PC-3 (cell line): ENCODE data around the gene NSUN3. TPM values are rescaled to one million over a fixed set of nuclear protein-coding genes. Genes with fewer than 3 reads are reported as not detected.

ENCODE experiments used
- ATAC-seq: fragments of 200-7000 bp; cut with Tn5 transposase; 2 replicates; pipeline ENCODE4 v1.9.1; 2020; ENCODE audit warnings: mild to moderate bottlenecking, moderate library complexity
- BruUV-seq: library from RNA; stranded (reverse); fragments of 400-500 nt; replicated peaks from 2 replicates; lab custom pipeline; 2021; lab: Mats Ljungman, UMichigan
- CTCF ChIA-PET: fragments of 300-600 bp; sonication (Branson Sonifier 250); formaldehyde crosslinking; loops from one replicate; lab custom pipeline; 2022; ENCODE audit warnings: antibody characterized with exemption; lab: Charles Lee
- POLR2A ChIA-PET: fragments of 300-600 bp; sonication (Branson Sonifier 250); formaldehyde crosslinking; loops from one replicate; lab custom pipeline; 2022; ENCODE audit warnings: antibody characterized with exemption; ENCODE audit not compliant: unreplicated experiment; lab: Charles Lee
- DNase-seq: peaks from one replicate; pipeline ENCODE4 v3.0.0-alpha.2; 2015
- H2AFZ ChIP-seq: fragments of 300-600 bp; sonication (generic); 2 replicates; pipeline ENCODE4 v1.6.0; 2016; ENCODE audit warnings: antibody characterized with exemption, low read length
- H3F3A ChIP-seq: fragments of 300-600 bp; sonication (generic); one replicate; pipeline ENCODE4 v1.6.0; 2017; ENCODE audit warnings: antibody characterized with exemption, low read length, control low read depth, mild to moderate bottlenecking; ENCODE audit not compliant: unreplicated experiment
- H3K27ac ChIP-seq: fragments of 300-600 bp; sonication (generic); 2 replicates; pipeline ENCODE4 v1.5.1; 2016; ENCODE audit warnings: mild to moderate bottlenecking, low read length
- H3K27me3 ChIP-seq: fragments of 300-600 bp; sonication (generic); 2 replicates; pipeline ENCODE4 v1.6.1; 2016; ENCODE audit warnings: low read length, mixed read lengths
- H3K36me3 ChIP-seq: fragments of 300-600 bp; sonication (generic); 2 replicates; pipeline ENCODE4 v1.6.1; 2016; ENCODE audit warnings: low read depth, mixed run types, low read length, mixed read lengths
- H3K4me1 ChIP-seq: fragments of 300-600 bp; sonication (generic); 2 replicates; pipeline ENCODE4 v1.5.1; 2016; ENCODE audit warnings: low read length; ENCODE audit not compliant: insufficient read depth
- H3K4me2 ChIP-seq: fragments of 300-600 bp; sonication (generic); 2 replicates; pipeline ENCODE4 v1.6.0; 2016; ENCODE audit warnings: low read length
- H3K4me3 ChIP-seq: fragments of 300-600 bp; sonication (generic); 2 replicates; pipeline ENCODE4 v1.5.1; 2016; ENCODE audit warnings: mild to moderate bottlenecking, low read length, mixed read lengths
- H3K79me2 ChIP-seq: fragments of 300-600 bp; sonication (generic); 2 replicates; pipeline ENCODE4 v1.6.1; 2017; ENCODE audit warnings: low read length, mixed read lengths
- H3K9ac ChIP-seq: fragments of 300-600 bp; sonication (generic); 2 replicates; pipeline ENCODE4 v1.6.0; 2016; ENCODE audit warnings: mild to moderate bottlenecking, low read length
- H3K9me2 ChIP-seq: fragments of 300-600 bp; sonication (generic); replicated peaks from 2 replicates; pipeline ENCODE4 v1.6.1; 2016; ENCODE audit warnings: mixed run types, low read length, mixed read lengths
- H3K9me3 ChIP-seq: fragments of 300-600 bp; sonication (generic); 2 replicates; pipeline ENCODE4 v1.6.1; 2016; ENCODE audit warnings: low read length, mixed read lengths
- H4K20me1 ChIP-seq: fragments of 300-600 bp; sonication (generic); 2 replicates; pipeline ENCODE4 v1.6.1; 2016; ENCODE audit warnings: low read length, mixed read lengths
- CTCF ChIP-seq: fragments of 300-600 bp; sonication (generic); conservative IDR thresholded peaks from 2 replicates; pipeline ENCODE4 v1.5.1; 2017; ENCODE audit warnings: antibody characterized with exemption, low read depth, mild to moderate bottlenecking, low read length
- EZH2 ChIP-seq: fragments of 300-600 bp; sonication (generic); IDR thresholded peaks from one replicate; pipeline ENCODE4 v1.6.1; 2017; ENCODE audit warnings: antibody characterized with exemption, mild to moderate bottlenecking, low read length; ENCODE audit not compliant: unreplicated experiment
- EZH2phosphoT487 ChIP-seq: fragments of 300-600 bp; sonication (generic); IDR thresholded peaks from 2 replicates; pipeline ENCODE4 v1.6.1; 2018; ENCODE audit warnings: mild to moderate bottlenecking, antibody characterized with exemption, low read length, borderline replicate concordance
- intact Hi-C: fragments of 100-400 bp; cut with micrococcal nuclease; formaldehyde crosslinking; loops from 2 replicates; pipeline ENCODE4 v1.9.0; 2023
- total RNA-seq: library from RNA; depleted of rRNA; stranded (reverse); fragments of >200 nt; gene quantifications from 2 replicates; pipeline ENCODE4 v1.2.3, GENCODE V29; 2014

The NSUN3 gene
- total RNA-seq, 1 experiment from 2014 or later: 4.4 TPM

- no TSS peak for BruUV-seq
- H3K79me2 ChIP-seq: no peaks in the 10 kb centered on the region
- intact Hi-C loops: no loop called here
These were observed 104.5 kb downstream of the NSUN3 start for GRCh38 chr3:94167346-94167745.

GRCh38 chr3:94167796-94168195 is 104.9 kb downstream of the NSUN3 start:
- no peak for TF ChIP-seq EZH2phosphoT487
- TF ChIP-seq CTCF: no peak
- TF ChIP-seq EZH2: no peak
- no peak for ATAC-seq
- no peak overlapping the region for H2AFZ ChIP-seq
- H3K36me3 ChIP-seq: no peaks in the 10 kb centered on the region
- no peak overlapping the region for H3K4me2 ChIP-seq
- H3K27ac ChIP-seq: no peak overlapping the region
- no TSS peak for BruUV-seq
- H3K79me2 ChIP-seq: no peaks in the 10 kb centered on the region
- H3F3A ChIP-seq: no peaks in the 10 kb centered on the region
- no peaks in the 10 kb centered on the region for H3K9me2 ChIP-seq
- no peak overlapping the region for H3K9ac ChIP-seq
- H4K20me1 ChIP-seq: no peaks in the 10 kb centered on the region
- intact Hi-C loops: no loop called here
- no peak for DNase-seq
- no peaks in the 10 kb centered on the region for H3K27me3 ChIP-seq
- no peaks in the 10 kb centered on the region for H3K9me3 ChIP-seq
- ChIA-PET POLR2A (no interaction called here), CTCF (no interaction called here)
- H3K4me3 ChIP-seq: no peak overlapping the region
- H3K4me1 ChIP-seq: peaks cover 4% of the 10 kb centered on the region

More at GRCh38 chr3:94167346-94167745, 104.5 kb downstream of the NSUN3 start:
- DNase-seq (no peak), ATAC-seq (no peak)
- H3K36me3 ChIP-seq: no peaks in the 10 kb centered on the region
- H4K20me1 ChIP-seq: no peaks in the 10 kb centered on the region
- H3K9me2 ChIP-seq: no peaks in the 10 kb centered on the region
- no peak overlapping the region for H3K27ac ChIP-seq
- no peak for TF ChIP-seq CTCF
- no peak for TF ChIP-seq EZH2
- H3K27me3 ChIP-seq: no peaks in the 10 kb centered on the region
- no peak overlapping the region for H3K4me2 ChIP-seq
- H2AFZ ChIP-seq: no peak overlapping the region
- H3K9me3 ChIP-seq: no peaks in the 10 kb centered on the region
- POLR2A ChIA-PET: no interaction called here
- no peak overlapping the region for H3K9ac ChIP-seq
- CTCF ChIA-PET: no interaction called here
- no peaks in the 10 kb centered on the region for H3F3A ChIP-seq
- H3K4me1 ChIP-seq: peaks cover 4% of the 10 kb centered on the region; the same call in 1 of the 2 replicates
- no peak overlapping the region for H3K4me3 ChIP-seq

GRCh38 chr3:94171954-94172353 is 109.1 kb downstream of the NSUN3 start:
- H3K9me2 ChIP-seq: no peaks in the 10 kb centered on the region
- H3K79me2 ChIP-seq: no peaks in the 10 kb centered on the region
- H2AFZ ChIP-seq: no peak overlapping the region
- DNase-seq (no peak), ATAC-seq (no peak)
- H3K4me1 ChIP-seq: peaks cover 22% of the 10 kb centered on the region
- no peak overlapping the region for H3K9ac ChIP-seq
- CTCF ChIA-PET: no interaction called here
- H3K36me3 ChIP-seq: no peaks in the 10 kb centered on the region
- TF ChIP-seq EZH2: no peak
- no peak for TF ChIP-seq EZH2phosphoT487
- TF ChIP-seq CTCF: no peak
- H3K9me3 ChIP-seq: no peaks in the 10 kb centered on the region
- H3K4me2 ChIP-seq: no peak overlapping the region
- H4K20me1 ChIP-seq: no peaks in the 10 kb centered on the region
- H3F3A ChIP-seq: no peaks in the 10 kb centered on the region
- intact Hi-C loops: loop anchor here (5.0 to 10.0 kb wide), 2 partner anchors 60 to 167 kb away; no protein-coding TSS in a partner anchor
- H3K4me3 ChIP-seq: no peak overlapping the region
- BruUV-seq: no TSS peak
- no peaks in the 10 kb centered on the region for H3K27me3 ChIP-seq
- POLR2A ChIA-PET: no interaction called here
- H3K27ac ChIP-seq: no peak overlapping the region
